Duodenal mucosa (tissue), 2 donors: ENCODE results near the gene SAT2.
A peak's percentile ranks its signal among the peaks of the same experiment; 100 is the strongest.

Source experiments
- H3K27ac ChIP-seq: one replicate; pipeline ENCODE4 v1.7.0; 2013; ENCODE audit warnings: low read depth, low read length
- H3K27me3 ChIP-seq, 2 donors: one replicate each; pipeline ENCODE4 v1.7.0; 2013; ENCODE audit warnings: low read length in 2 of 2, control low read depth in 1 of 2; ENCODE audit not compliant: insufficient read depth in 2 of 2, control insufficient read depth in 1 of 2
- H3K36me3 ChIP-seq, 2 donors: one replicate each; pipeline ENCODE4 v1.7.0; 2013; ENCODE audit warnings: low read length in 2 of 2, control low read depth in 1 of 2; ENCODE audit not compliant: insufficient read depth in 2 of 2, control insufficient read depth in 1 of 2
- H3K4me1 ChIP-seq, 2 donors: one replicate each; pipeline ENCODE4 v1.7.0; 2013; ENCODE audit warnings: low read length in 2 of 2, control low read depth in 1 of 2; ENCODE audit not compliant: insufficient read depth in 2 of 2, control insufficient read depth in 1 of 2
- H3K4me3 ChIP-seq, 2 donors: one replicate each; pipeline ENCODE4 v1.7.0; 2013; ENCODE audit warnings: low read length in 2 of 2, low read depth in 1 of 2
- H3K9ac ChIP-seq, 2 donors: one replicate each; pipeline ENCODE4 v1.7.0; 2013; ENCODE audit warnings: low read length in 2 of 2, low read depth in 1 of 2
- H3K9me3 ChIP-seq, 2 donors: one replicate each; pipeline ENCODE4 v1.7.0; 2013; ENCODE audit warnings: low read length in 2 of 2, control low read depth in 1 of 2; ENCODE audit not compliant: control insufficient read depth in 1 of 2

Gene SAT2

DNA sequence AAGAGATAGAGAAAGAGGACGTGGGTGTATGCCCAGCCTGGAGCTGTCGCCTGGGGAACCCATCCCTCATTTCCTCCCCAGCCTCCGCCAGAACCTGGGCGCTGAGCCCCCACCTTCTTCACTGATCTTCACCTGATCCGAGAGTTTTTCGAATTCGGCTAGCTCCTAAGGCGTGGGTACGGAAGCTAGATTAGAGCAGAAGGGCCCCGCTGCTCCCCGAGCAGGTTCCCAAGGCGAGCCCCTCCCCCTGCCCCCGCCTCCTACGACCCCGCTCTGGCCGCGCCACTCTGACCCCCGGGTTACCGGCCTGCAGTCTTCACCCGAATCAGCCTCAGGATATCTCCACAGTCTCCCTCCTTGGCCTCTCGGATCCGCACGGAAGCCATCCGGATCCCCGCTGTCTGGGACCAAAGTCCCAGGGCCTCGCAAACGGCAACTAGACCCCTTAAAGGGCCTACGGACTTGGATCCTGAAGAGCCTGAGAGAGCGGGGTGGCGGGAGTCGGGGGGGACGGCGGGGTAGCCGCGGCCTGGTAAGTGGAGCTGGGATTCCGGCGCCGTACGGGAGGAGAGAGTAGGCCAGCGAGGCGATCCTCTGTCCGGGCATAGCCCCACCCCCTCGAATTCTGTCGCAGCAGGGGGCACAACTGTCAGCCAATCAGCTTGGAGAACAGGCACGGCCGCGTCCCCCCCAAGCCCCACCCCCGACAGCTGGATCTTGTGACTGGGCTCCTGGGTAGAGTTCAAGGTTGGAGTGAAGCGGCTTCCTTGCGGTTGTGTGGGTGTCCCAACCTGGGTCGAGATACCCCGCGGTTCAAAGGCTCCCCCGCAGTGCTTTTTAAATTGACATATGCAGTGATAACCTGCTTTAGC lies at the start of gene SAT2:
TSS of gene SAT2 (minus strand) at position 572 of the 872 bp plus-strand sequence. CDS start at position 386, 186 bp downstream.
- H3K9ac ChIP-seq: peak within 1 kb of the TSS; percentile 91 to 96
- H3K9me3 ChIP-seq: no peaks in the 10 kb centered on the region
- no peaks in the 10 kb centered on the region for H3K27me3 ChIP-seq
- H3K36me3 ChIP-seq: peaks cover 0 to 5% of the 10 kb centered on the region in 2 donors
- peak within 1 kb of the TSS; percentile 93 for H3K27ac ChIP-seq
- H3K4me3 ChIP-seq: peak within 1 kb of the TSS; percentile 88 to 92
- H3K4me1 ChIP-seq: peaks cover 28 to 31% of the 10 kb centered on the region in 2 donors

DNA sequence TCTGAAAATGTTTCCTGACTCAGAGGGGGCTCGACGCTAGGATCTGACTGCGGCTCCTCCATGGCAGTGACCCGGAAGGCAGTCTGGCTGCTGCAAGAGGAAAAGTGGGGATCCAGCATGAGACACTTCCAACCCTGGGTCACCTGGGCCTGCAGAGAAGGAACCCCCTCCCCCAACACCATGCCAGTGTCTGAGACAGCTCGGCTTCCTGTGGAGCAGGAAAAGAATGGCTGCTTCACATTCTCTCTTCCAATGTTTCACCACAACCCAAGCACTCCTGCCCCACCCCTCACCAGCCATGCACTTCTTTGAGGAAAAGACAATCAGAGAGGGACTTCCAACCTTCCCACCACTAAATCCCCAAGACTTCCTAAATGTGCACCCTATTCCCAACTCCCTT lies 48.9 kb upstream of the SAT2 start:
- H3K36me3 ChIP-seq: peaks cover 21 to 38% of the 10 kb centered on the region in 2 donors

DNA sequence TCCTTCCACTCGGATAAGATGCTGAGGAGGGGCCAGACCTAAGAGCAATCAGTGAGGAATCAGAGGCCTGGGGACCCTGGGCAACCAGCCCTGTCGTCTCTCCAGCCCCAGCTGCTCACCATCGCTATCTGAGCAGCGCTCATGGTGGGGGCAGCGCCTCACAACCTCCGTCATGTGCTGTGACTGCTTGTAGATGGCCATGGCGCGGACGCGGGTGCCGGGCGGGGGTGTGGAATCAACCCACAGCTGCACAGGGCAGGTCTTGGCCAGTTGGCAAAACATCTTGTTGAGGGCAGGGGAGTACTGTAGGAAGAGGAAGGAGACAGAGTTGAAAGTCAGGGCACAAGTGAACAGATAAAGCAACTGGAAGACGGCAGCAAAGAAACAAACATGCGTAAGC lies 47.3 kb upstream of the SAT2 start:
- Histone ChIP-seq H3K4me1 (no peaks in the 10 kb centered on the region), H3K27me3 (no peaks in the 10 kb centered on the region), H3K36me3 (peaks cover 27 to 54% of the 10 kb centered on the region in 2 donors), H3K9me3 (peaks cover 0 to 9% of the 10 kb centered on the region in 2 donors), H3K4me3 (no peak overlapping the region), H3K9ac (no peak overlapping the region), H3K27ac (no peak overlapping the region)

More for the DNA sequence above, 48.9 kb upstream of the SAT2 start:
- peaks cover 0 to 9% of the 10 kb centered on the region in 2 donors for H3K9me3 ChIP-seq
- H3K27ac ChIP-seq: no peak overlapping the region
- no peak overlapping the region for H3K9ac ChIP-seq
- no peaks in the 10 kb centered on the region for H3K27me3 ChIP-seq
- H3K4me1 ChIP-seq: no peaks in the 10 kb centered on the region
- no peak overlapping the region for H3K4me3 ChIP-seq

DNA sequence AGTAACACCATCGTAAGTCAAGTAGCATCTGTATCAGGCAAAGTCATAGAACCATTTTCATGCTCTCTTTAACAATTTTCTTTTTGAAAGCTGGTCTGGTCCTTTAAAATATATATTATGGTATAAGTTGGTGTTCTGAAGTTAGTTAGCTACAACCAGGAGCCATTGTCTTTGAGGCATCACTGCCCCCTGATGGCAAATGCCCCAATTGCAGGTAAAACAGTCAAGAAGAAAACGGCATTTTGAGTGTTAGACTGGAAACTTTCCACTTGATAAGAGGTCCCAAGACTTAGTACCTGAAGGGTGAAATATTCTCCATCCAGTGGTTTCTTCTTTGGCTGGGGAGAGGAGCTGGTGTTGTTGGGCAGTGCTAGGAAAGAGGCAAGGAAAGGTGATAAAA lies 45.6 kb upstream of the SAT2 start:
- no peak overlapping the region for H3K9ac ChIP-seq
- H3K4me1 ChIP-seq: no peaks in the 10 kb centered on the region
- H3K9me3 ChIP-seq: peaks cover 0 to 9% of the 10 kb centered on the region in 2 donors
- H3K36me3 ChIP-seq: peaks cover 27 to 66% of the 10 kb centered on the region in 2 donors
- H3K4me3 ChIP-seq: no peak overlapping the region
- no peak overlapping the region for H3K27ac ChIP-seq
- H3K27me3 ChIP-seq: no peaks in the 10 kb centered on the region

DNA sequence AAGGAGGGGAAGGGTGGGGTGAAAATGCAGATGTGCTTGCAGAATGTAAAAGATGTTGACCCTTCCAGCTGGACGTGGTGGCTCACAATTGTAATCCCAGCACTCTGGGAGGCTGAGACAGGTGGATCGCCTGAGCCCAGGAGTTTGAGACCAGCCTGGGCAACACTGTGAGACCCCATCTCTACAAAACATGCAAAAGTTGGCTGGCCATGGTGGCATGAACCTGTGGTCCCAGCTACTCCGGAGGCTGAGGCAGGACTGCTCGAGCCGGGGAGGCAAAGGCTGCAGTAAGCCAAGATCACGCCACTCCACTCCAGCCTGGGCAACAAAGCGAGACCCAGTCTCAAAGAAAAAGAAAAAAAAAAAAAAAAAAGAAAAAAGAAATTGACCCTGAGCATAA lies 40.9 kb upstream of the SAT2 start:
- Histone ChIP-seq H3K27me3 (no peaks in the 10 kb centered on the region), H3K9me3 (peaks cover 0 to 3% of the 10 kb centered on the region in 2 donors), H3K27ac (no peak overlapping the region), H3K4me3 (no peak overlapping the region), H3K4me1 (no peaks in the 10 kb centered on the region), H3K36me3 (peaks cover 10 to 47% of the 10 kb centered on the region in 2 donors), H3K9ac (no peak overlapping the region)

DNA sequence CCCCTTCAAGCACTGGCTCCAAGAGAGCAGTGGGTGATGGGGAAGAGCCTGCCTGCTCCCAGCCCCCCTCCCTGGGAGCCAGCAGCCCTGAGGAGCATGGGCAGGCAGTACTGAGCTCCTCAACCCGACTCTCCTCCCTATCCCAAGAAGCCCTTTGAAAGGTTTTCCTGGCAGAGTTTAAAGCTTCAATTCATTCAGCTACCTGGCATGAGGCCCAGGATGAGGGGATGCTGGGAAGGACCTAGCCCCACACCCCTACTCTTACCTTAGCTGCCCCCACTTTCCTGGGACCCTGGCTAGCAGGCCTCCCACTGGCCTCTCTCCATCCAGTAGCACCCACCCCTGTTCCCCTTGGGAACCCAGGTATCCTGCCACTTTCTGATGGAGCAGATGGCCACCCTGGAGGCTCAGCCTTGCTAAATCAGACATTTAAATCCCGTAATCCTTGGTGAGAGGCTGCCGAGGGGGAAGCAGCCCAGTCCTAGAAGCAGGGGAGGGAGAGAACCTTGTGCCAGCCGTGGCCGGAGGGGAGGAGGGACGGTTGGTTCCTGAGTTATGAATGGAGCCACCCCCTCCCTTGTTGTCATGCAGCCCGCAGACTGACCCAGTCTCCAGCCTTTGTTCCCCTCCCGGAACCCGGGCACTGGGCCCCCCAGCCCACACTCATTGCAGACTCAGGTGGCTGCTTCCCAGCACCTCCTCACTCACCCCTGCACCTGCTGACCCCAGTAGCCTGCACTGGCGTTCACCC lies 40.2 kb upstream of the SAT2 start:
- H3K27me3 ChIP-seq: no peaks in the 10 kb centered on the region
- no peak overlapping the region for H3K9ac ChIP-seq
- no peak overlapping the region for H3K27ac ChIP-seq
- peaks cover 6 to 43% of the 10 kb centered on the region in 2 donors for H3K36me3 ChIP-seq
- H3K9me3 ChIP-seq: no peaks in the 10 kb centered on the region
- H3K4me3 ChIP-seq: no peak overlapping the region
- no peaks in the 10 kb centered on the region for H3K4me1 ChIP-seq

DNA sequence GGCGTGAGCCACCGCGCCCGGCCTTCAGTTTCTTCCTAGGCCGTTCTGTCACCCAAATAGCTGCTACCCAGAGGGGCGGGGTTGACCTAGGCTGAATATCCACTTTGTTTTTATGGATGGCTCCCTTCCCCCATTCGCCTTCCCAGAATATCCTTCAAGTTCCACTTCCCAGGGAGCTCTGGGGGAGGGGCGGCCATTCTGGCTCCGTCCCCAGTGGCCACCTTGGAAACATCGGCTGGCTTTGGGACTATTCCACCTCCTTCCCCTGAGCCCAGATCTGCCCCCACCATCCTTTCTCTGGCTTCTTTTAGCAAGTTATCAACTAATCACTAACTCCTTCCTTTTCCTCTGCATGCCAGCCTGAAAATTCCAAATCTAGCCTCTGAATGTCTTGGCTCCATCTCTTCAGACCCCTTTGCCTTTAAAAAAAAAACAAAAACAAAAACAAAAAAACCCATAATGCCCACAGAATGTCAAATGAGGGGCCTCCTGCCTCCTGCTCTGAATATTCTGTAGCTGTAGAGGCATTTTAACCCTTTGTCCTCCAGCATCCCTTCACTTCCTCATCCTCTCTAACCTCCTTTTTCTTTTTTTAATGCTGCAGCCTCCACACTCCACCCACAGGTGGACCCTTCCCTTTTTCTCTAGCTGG lies 29.5 kb upstream of the SAT2 start:
- H3K9ac ChIP-seq: no peak overlapping the region
- peaks cover 16 to 21% of the 10 kb centered on the region in 2 donors for H3K27me3 ChIP-seq
- no peak overlapping the region for H3K27ac ChIP-seq
- no peak overlapping the region for H3K4me3 ChIP-seq
- H3K9me3 ChIP-seq: no peaks in the 10 kb centered on the region
- H3K36me3 ChIP-seq: no peaks in the 10 kb centered on the region
- H3K4me1 ChIP-seq: no peaks in the 10 kb centered on the region

DNA sequence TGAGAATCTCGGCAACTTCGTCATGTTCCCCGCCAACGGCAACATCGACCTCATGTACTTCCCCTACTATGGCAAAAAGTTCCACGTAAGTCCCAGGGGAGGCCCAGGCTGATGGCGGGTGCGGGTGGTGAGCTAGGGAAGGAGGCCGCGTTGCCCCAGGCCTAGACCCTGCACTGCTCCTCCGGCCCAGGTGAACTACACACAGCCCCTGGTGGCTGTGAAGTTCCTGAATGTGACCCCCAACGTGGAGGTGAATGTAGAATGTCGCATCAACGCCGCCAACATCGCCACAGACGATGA lies 27.9 kb upstream of the SAT2 start:
- H3K27me3 ChIP-seq: peaks cover 29 to 34% of the 10 kb centered on the region in 2 donors
- no peaks in the 10 kb centered on the region for H3K36me3 ChIP-seq
- H3K27ac ChIP-seq: no peak overlapping the region
- no peak overlapping the region for H3K9ac ChIP-seq
- no peak overlapping the region for H3K4me3 ChIP-seq
- H3K4me1 ChIP-seq: peaks cover 5 to 6% of the 10 kb centered on the region in 2 donors
- H3K9me3 ChIP-seq: no peaks in the 10 kb centered on the region

DNA sequence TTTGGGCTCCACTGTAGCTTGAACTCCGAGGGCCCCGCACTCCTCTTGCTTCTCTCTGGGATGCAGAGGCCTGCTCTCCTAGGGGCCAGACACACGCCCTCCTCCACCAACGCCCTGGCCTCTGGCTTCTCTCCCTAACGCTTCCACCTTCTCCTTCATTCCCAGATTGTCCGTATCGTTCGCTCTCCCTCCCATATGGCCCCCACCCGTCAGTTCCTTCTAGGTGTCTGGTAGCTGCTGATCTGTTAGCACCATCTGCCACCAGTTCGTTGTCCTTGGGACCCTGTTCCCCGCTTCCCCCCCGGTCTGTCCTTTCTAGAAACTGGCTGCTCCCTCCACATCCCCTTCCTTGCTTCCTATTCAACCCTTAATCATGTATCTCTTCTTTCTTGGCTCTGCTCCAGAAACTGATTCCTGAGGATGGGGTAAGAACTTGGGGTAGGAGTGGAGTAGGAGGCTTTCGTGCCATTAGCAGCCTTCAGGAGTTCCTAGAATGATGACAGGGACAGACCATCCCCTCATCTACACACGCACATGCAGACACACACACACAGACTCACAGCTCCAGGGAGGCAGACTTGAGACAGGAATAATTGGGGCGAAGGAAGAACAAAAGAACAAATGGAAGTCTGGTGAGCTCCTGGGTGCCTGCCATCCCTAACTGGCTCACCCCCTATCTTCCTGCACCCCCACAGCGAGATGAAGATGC lies 27.4 kb upstream of the SAT2 start:
- H3K4me3 ChIP-seq: no peak overlapping the region

More for the DNA sequence above, 27.4 kb upstream of the SAT2 start:
- no peak overlapping the region for H3K27ac ChIP-seq
- no peaks in the 10 kb centered on the region for H3K36me3 ChIP-seq
- H3K27me3 ChIP-seq: peaks cover 32 to 37% of the 10 kb centered on the region in 2 donors
- H3K4me1 ChIP-seq: peaks cover 9% of the 10 kb centered on the region in 2 donors
- H3K9me3 ChIP-seq: no peaks in the 10 kb centered on the region
- H3K9ac ChIP-seq: no peak overlapping the region
